ENCODE results near the gene ARHGEF28.

ARHGEF28 gene

GRCh38 chr5:73907164-73907563 is 281.2 kb downstream of the ARHGEF28 start:
- no peak for FAIRE-seq

GRCh38 chr5:73908395-73908794 is 282.4 kb downstream of the ARHGEF28 start:
- no peak for FAIRE-seq

GRCh38 chr5:73908846-73909245 is 282.9 kb downstream of the ARHGEF28 start:
- no peak for FAIRE-seq

- no peak for FAIRE-seq
Observed at GRCh38 chr5:73909474-73909873, 283.5 kb downstream of the ARHGEF28 start.

- FAIRE-seq: no peak
Observed at GRCh38 chr5:73911761-73912393, 285.9 kb downstream of the ARHGEF28 start.

- FAIRE-seq: no peak
Observed at GRCh38 chr5:73912821-73913271, 286.9 kb downstream of the ARHGEF28 start.

GRCh38 chr5:73913971-73914370 is 288.0 kb downstream of the ARHGEF28 start:
- FAIRE-seq: no peak

- no peak for FAIRE-seq
Observed at GRCh38 chr5:73915345-73915744, 289.3 kb downstream of the ARHGEF28 start.

- FAIRE-seq: no peak
Observed at GRCh38 chr5:73917433-73917832, 291.4 kb downstream of the ARHGEF28 start.

GRCh38 chr5:73917891-73918290 is 291.9 kb downstream of the ARHGEF28 start:
- FAIRE-seq: no peak

- FAIRE-seq: no peak
Observed at GRCh38 chr5:73918791-73919221, 292.8 kb downstream of the ARHGEF28 start.

GRCh38 chr5:73921741-73922140 is 295.7 kb downstream of the ARHGEF28 start:
- no peak for FAIRE-seq

GRCh38 chr5:73922224-73922623 is 296.2 kb downstream of the ARHGEF28 start:
- no peak for FAIRE-seq

GRCh38 chr5:73922875-73923557 is 297.0 kb downstream of the ARHGEF28 start:
- FAIRE-seq: no peak

- FAIRE-seq: peak; percentile 49
Observed at GRCh38 chr5:73928476-73929070, 302.6 kb downstream of the ARHGEF28 start.

GRCh38 chr5:73935719-73936118 is 309.7 kb downstream of the ARHGEF28 start:
- no peak for FAIRE-seq

GRCh38 chr5:73938280-73938937 is 312.4 kb downstream of the ARHGEF28 start:
- FAIRE-seq: no peak

- FAIRE-seq: no peak
Observed at GRCh38 chr5:73938938-73939320, 312.9 kb downstream of the ARHGEF28 start.

- no peak for FAIRE-seq
Observed at GRCh38 chr5:73939557-73939956, 313.6 kb downstream of the ARHGEF28 start.

GRCh38 chr5:73940026-73940425 is 314.0 kb downstream of the ARHGEF28 start:
- FAIRE-seq: no peak

- FAIRE-seq: no peak
Observed at GRCh38 chr5:73940801-73941200, 314.8 kb downstream of the ARHGEF28 start.

- no peak for FAIRE-seq
Observed at GRCh38 chr5:73942783-73943182, 316.8 kb downstream of the ARHGEF28 start.

GRCh38 chr5:73943397-73943796 is 317.4 kb downstream of the ARHGEF28 start:
- FAIRE-seq: no peak

- no peak for FAIRE-seq
Observed at GRCh38 chr5:73944581-73944980, 318.6 kb downstream of the ARHGEF28 start.

Data from islet of Langerhans (tissue), 1 donor.